ENCODE measurements around the gene R3HDM2. TPM values are rescaled to one million over a fixed set of nuclear protein-coding genes. Genes with fewer than 3 reads are reported as not detected.

The R3HDM2 gene
- total RNA-seq, 1 experiment from 2014 or later = 45.4 TPM

DNA sequence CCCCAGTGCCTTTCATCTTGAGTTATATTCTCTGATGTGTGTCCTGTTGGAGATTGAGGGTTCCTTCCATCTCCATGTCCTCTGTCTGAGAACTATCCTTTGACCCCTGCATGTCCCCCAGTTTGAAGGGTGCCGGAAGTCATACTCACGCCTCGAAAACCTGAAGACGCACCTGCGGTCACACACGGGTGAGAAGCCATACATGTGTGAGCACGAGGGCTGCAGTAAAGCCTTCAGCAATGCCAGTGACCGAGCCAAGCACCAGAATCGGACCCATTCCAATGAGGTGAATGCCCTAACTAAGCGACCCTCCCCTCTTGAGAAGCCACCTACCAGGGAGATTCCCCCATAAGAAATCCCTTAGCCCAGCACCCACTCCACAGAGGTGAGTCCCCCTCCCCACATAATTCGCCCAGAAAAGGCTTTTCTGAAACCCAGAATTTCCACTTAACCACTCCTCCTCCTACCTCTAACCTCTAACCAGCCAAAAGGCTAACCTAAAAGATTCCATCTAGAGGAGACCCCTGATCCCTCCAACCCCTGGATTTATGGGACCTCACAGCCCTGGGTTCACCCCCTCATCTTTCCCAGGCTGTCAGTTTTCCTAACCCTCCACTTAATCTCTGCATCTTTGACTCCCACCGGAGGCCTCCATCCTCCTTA lies 36.5 kb upstream of the R3HDM2 start:
- H3K9ac ChIP-seq (ENCODE audit: low read length) = no peak overlapping the region
- H3K79me2 ChIP-seq (ENCODE audit: insufficient read depth, low read length) = no peaks in the 10 kb centered on the region
- no peak overlapping the region for H3K4me2 ChIP-seq (ENCODE audit: low read length)
- H3K9me2 ChIP-seq (ENCODE audit: insufficient read depth) = no peaks in the 10 kb centered on the region
- peaks cover 24% of the 10 kb centered on the region for H3K27me3 ChIP-seq (ENCODE audit: insufficient read depth, low read length)
- no peak overlapping the region for H3K27ac ChIP-seq (ENCODE audit: low read depth, low read length)
- H3K4me1 ChIP-seq (ENCODE audit: control insufficient read depth in 1 of 2, insufficient read depth in 2 of 2, low read length in 2 of 2) = peaks cover 0 to 9% of the 10 kb centered on the region in 2 experiments; a peak in 3 of 4 replicates
- no peaks in the 10 kb centered on the region for H4K20me1 ChIP-seq (ENCODE audit: insufficient read depth)
- TF ChIP-seq EZH2phosphoT487 (IDR thresholded peaks at IDR 0.05; ENCODE audit: borderline replicate concordance) (no peak), REST (IDR thresholded peaks at IDR 0.05; ENCODE audit: low read depth) (no peak), TCF7L2 (IDR thresholded peaks at IDR 0.05; ENCODE audit: borderline replicate concordance, extremely low read depth, insufficient read depth, insufficient read length) (no peak), ZBTB33 (IDR thresholded peaks at IDR 0.05; ENCODE audit: extremely low read depth, insufficient replicate concordance, low read length) (no peak), CTCF (IDR thresholded peaks at IDR 0.05 in 2 of 3, conservative IDR thresholded peaks at IDR 0.05 in 1 of 3; ENCODE audit: borderline replicate concordance in 1 of 3, insufficient read depth in 1 of 3, low read depth in 2 of 3, low read length in 2 of 3) (no peak), JUND (IDR thresholded peaks at IDR 0.05) (no peak), RAD21 (IDR thresholded peaks at IDR 0.05; ENCODE audit: low read depth) (no peak), POLR2A (IDR thresholded peaks at IDR 0.05; ENCODE audit: borderline replicate concordance, extremely low read depth, insufficient read depth, insufficient read length) (no peak), SRF (IDR thresholded peaks at IDR 0.05; ENCODE audit: low read depth) (no peak), POLR2AphosphoS5 (IDR thresholded peaks at IDR 0.05; ENCODE audit: low read depth, low read length) (no peak), CBX3 (IDR thresholded peaks at IDR 0.05; ENCODE audit: low read depth) (no peak)
- H3K36me3 ChIP-seq (ENCODE audit: control insufficient read depth in 1 of 2, insufficient read depth in 2 of 2, low read length in 2 of 2) = no peaks in the 10 kb centered on the region
- POLR2A ChIA-PET = no interaction called here
- no TSS peak for BruUV-seq (replicated peaks)
- RAD21 ChIA-PET (ENCODE audit: low non-redundant PET in 1 of 2, low total read pairs in 2 of 2, uncharacterized antibody in 2 of 2, unreplicated experiment in 2 of 2) = no interaction called here
- no peak overlapping the region for H3K4me3 ChIP-seq (replicated peaks in 1 of 2; ENCODE audit: low read depth in 1 of 2, low read length in 2 of 2)
- ATAC-seq = no peak
- intact Hi-C loops (cut with micrococcal nuclease) = no loop called here
- CTCF ChIA-PET = no interaction called here
- H2AFZ ChIP-seq (ENCODE audit: low read depth, low read length, poor library complexity, severe bottlenecking) = no peak overlapping the region
- no peaks in the 10 kb centered on the region for H3K9me3 ChIP-seq (ENCODE audit: control insufficient read depth in 1 of 2, insufficient read depth in 1 of 2, low read depth in 1 of 2, low read length in 2 of 2)
- no peak for DNase-seq (ENCODE audit: low read depth, low spot score)

Data from HCT116 (cell line).